Measurements from ENCODE around the gene OSBPL10. TPM values are rescaled to one million over a fixed set of nuclear protein-coding genes. Genes with fewer than 3 reads are reported as not detected.

Gene OSBPL10
- total and polyA plus RNA-seq, 3 donors from 2014 or later: 113 to 175 (median 160) TPM

DNA sequence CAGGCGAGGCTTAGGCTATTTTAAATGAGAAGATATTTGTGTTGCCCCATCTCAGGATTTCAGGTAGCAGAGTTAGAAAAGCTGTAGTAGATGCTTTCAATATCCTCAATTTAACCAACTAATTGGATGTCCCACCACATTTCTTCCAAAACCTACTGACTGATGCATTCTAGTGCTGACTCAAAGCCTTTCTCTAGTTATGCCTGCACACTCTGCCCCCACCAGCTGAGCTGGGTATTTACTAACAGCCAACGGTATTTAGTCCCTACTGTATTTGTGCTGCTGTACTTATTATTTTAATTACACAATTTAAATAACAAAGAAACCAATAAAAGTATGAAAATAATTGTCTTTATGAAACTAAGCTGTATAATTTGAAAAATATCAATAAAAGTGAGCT lies 139.5 kb downstream of the OSBPL10 start:
- intact Hi-C loops (cut with DNase I; ENCODE audit: low total_unique reads): no loop called here
- no peak overlapping the region for H3K4me3 ChIP-seq
- no peak overlapping the region for H3K27ac ChIP-seq
- TF ChIP-seq CTCF (IDR thresholded peaks at IDR 0.05): no peak
- TF ChIP-seq POLR2A (IDR thresholded peaks at IDR 0.05): no peak
- no peaks in the 10 kb centered on the region for H3K36me3 ChIP-seq (ENCODE audit: low read depth, missing control alignments)
- no peaks in the 10 kb centered on the region for H3K27me3 ChIP-seq
- no peaks in the 10 kb centered on the region for H3K9me3 ChIP-seq
- DNase-seq: no peak
- 93 to 94% methylated on average over 2 of the region's 2 CpGs for WGBS, 2 donors
- peaks cover under 1% of the 10 kb centered on the region for H3K4me1 ChIP-seq

DNA sequence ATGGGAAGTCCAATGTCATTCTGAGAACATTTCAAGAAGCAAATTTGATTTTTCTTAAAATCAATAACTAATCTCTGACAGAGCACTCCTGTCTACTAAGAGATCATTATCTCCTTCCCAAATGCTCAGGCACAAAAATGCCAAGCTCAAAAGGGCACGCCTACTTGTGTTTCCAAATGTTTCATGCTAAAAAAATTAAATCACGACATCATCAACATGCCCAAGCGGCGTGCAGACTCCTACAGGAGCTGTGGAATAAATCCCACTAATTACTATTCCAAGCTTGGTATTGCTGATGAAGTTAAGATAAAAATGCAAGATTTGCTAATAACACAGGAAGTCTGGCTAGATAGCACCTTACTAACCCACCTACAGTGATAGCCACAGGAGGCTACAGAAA lies 140.8 kb downstream of the OSBPL10 start:
- DNase-seq: no peak
- intact Hi-C loops (cut with DNase I; ENCODE audit: low total_unique reads): no loop called here
- TF ChIP-seq CTCF (IDR thresholded peaks at IDR 0.05) (no peak), POLR2A (IDR thresholded peaks at IDR 0.05) (no peak)

GRCh38 chr3:31839144-31839917 lies 141.7 kb downstream of the OSBPL10 start:
- Histone ChIP-seq H3K4me3 (no peak overlapping the region), H3K27ac (no peak overlapping the region), H3K4me1 (peaks cover 4% of the 10 kb centered on the region), H3K36me3 (ENCODE audit: low read depth, missing control alignments) (no peaks in the 10 kb centered on the region), H3K27me3 (no peaks in the 10 kb centered on the region), H3K9me3 (no peaks in the 10 kb centered on the region)
- intact Hi-C loops (cut with DNase I; ENCODE audit: low total_unique reads): no loop called here
- WGBS, 2 donors: 92 to 94% methylated on average over 2 of the region's 2 CpGs
- DNase-seq: no peak
- TF ChIP-seq POLR2A (IDR thresholded peaks at IDR 0.05) (no peak), CTCF (IDR thresholded peaks at IDR 0.05) (no peak)

More for the DNA sequence above, 140.8 kb downstream of the OSBPL10 start:
- WGBS, 2 donors: 97 to 98% methylated on average over 4 of the region's 4 CpGs
- peaks cover 4% of the 10 kb centered on the region for H3K4me1 ChIP-seq
- no peaks in the 10 kb centered on the region for H3K9me3 ChIP-seq
- no peaks in the 10 kb centered on the region for H3K36me3 ChIP-seq (ENCODE audit: low read depth, missing control alignments)
- no peaks in the 10 kb centered on the region for H3K27me3 ChIP-seq
- H3K4me3 ChIP-seq: no peak overlapping the region
- no peak overlapping the region for H3K27ac ChIP-seq

DNA sequence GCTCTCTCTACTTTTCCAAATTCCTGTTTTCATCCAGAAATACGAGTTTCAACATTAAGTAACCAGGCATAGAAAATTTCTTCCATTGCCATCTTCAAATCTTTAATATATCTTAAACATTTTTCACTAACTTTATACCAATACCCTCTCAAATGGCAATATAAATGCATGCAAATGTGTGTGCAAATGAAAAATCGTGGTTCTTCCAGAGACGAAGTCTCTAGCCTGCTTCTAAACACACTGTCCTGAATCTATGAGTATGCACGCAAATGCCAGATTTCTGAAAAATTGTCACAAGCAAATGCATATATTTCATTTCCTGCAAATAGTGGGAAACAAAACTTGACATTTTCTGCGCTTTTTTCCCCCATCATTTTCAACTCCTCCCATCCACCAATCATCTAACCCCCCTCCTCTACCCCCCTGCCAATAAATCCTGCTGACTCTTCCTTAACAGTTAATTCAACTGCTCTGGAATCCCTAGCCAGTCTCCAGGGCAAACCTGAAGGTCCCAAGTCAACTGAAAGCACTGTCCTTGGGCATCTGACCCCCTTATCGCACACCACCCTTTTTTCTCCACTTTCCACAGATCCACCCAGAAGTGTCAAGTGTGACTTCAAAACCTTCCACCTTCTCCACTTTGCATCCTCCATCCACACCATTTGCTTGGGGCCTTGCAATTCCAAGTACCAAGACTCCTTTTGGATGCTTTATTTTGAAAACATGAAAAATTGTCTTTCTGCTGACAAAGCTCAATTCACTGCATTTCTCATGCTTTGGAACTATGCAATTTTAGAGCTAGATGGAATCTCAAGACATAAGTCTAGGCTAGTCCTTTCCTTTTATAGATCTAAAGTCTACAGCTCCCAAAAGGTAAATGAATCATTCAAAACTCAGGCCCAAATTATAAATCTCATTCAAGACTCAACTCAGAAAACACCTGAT lies 144.7 kb downstream of the OSBPL10 start:
- WGBS, 2 donors: 63 to 64% methylated on average over 6 of the region's 6 CpGs
- no peaks in the 10 kb centered on the region for H3K36me3 ChIP-seq (ENCODE audit: low read depth, missing control alignments)

More for the DNA sequence above, 144.7 kb downstream of the OSBPL10 start:
- no peak overlapping the region for H3K4me3 ChIP-seq
- no peaks in the 10 kb centered on the region for H3K27me3 ChIP-seq
- intact Hi-C loops (cut with DNase I; ENCODE audit: low total_unique reads): no loop called here
- TF ChIP-seq POLR2A (IDR thresholded peaks at IDR 0.05): no peak
- TF ChIP-seq CTCF (IDR thresholded peaks at IDR 0.05): no peak
- H3K27ac ChIP-seq: peak overlapping the region in 1 of 2 donors; percentile 26
- no peak for DNase-seq
- no peaks in the 10 kb centered on the region for H3K9me3 ChIP-seq
- H3K4me1 ChIP-seq: peaks cover 4% of the 10 kb centered on the region
